HG02943 (cell line): ENCODE results near the gene ADAM10.

Experiments used
- ATAC-seq: cut with Tn5 transposase; IDR thresholded peaks from one replicate; pipeline ENCODE4 v1.9.1; 2021; ENCODE audit warnings: mild to moderate bottlenecking, low read depth, moderate library complexity; ENCODE audit not compliant: unreplicated experiment

ADAM10 gene

GRCh38 chr15:58587486-58587885 lies 162.0 kb downstream of the ADAM10 start:
- ATAC-seq, result no peak

- ATAC-seq, result no peak
These were observed 163.6 kb downstream of the ADAM10 start for GRCh38 chr15:58585693-58586443.

GRCh38 chr15:58584789-58585461 lies 164.6 kb downstream of the ADAM10 start:
- no peak for ATAC-seq

GRCh38 chr15:58583171-58583908 lies 166.2 kb downstream of the ADAM10 start:
- ATAC-seq, result no peak

GRCh38 chr15:58582160-58582559 lies 167.3 kb downstream of the ADAM10 start:
- no peak for ATAC-seq

GRCh38 chr15:58576657-58577056 lies 172.8 kb downstream of the ADAM10 start:
- ATAC-seq, result no peak

GRCh38 chr15:58575045-58575786 lies 174.3 kb downstream of the ADAM10 start:
- no peak for ATAC-seq

- ATAC-seq, result no peak
These were observed 174.9 kb downstream of the ADAM10 start for GRCh38 chr15:58574631-58575030.

- ATAC-seq, result no peak
These were observed 176.2 kb downstream of the ADAM10 start for GRCh38 chr15:58573270-58573669.

- ATAC-seq, result no peak
These were observed 177.0 kb downstream of the ADAM10 start for GRCh38 chr15:58572521-58572920.

- no peak for ATAC-seq
These were observed 178.0 kb downstream of the ADAM10 start for GRCh38 chr15:58571491-58571890.

- no peak for ATAC-seq
These were observed 180.1 kb downstream of the ADAM10 start for GRCh38 chr15:58569455-58569854.

GRCh38 chr15:58568157-58568571 lies 181.3 kb downstream of the ADAM10 start:
- ATAC-seq, result no peak

- no peak for ATAC-seq
These were observed 183.5 kb downstream of the ADAM10 start for GRCh38 chr15:58566029-58566428.

- ATAC-seq, result no peak
These were observed 183.9 kb downstream of the ADAM10 start for GRCh38 chr15:58565619-58566018.

- no peak for ATAC-seq
These were observed 184.5 kb downstream of the ADAM10 start for GRCh38 chr15:58564981-58565380.

- no peak for ATAC-seq
These were observed 187.4 kb downstream of the ADAM10 start for GRCh38 chr15:58562135-58562534.

- no peak for ATAC-seq
These were observed 188.2 kb downstream of the ADAM10 start for GRCh38 chr15:58561321-58561720.

- ATAC-seq, result no peak
These were observed 189.5 kb downstream of the ADAM10 start for GRCh38 chr15:58559904-58560588.

GRCh38 chr15:58558777-58559176 lies 190.7 kb downstream of the ADAM10 start:
- ATAC-seq, result no peak
